Glutamatergic neuron (in vitro differentiated cells): ENCODE results near the gene BPIFB4. TPM values are rescaled to one million over a fixed set of nuclear protein-coding genes. Genes with fewer than 3 reads are reported as not detected.

Experiments used
- DNase-seq: peaks from one replicate; pipeline ENCODE4 v3.0.0; 2022
- H3K27ac Mint-ChIP-seq: one replicate; pipeline ENCODE4 v1.8.0; 2020; ENCODE audit warnings: mild to moderate bottlenecking, mixed read lengths, inconsistent platforms; ENCODE audit not compliant: unreplicated experiment
- H3K27me3 Mint-ChIP-seq: one replicate; pipeline ENCODE4 v1.8.0; 2020; ENCODE audit warnings: mild to moderate bottlenecking, moderate library complexity, mixed read lengths, inconsistent platforms; ENCODE audit not compliant: unreplicated experiment
- H3K36me3 Mint-ChIP-seq: one replicate; pipeline ENCODE4 v1.8.0; 2020; ENCODE audit warnings: mild to moderate bottlenecking, mixed read lengths, inconsistent platforms; ENCODE audit not compliant: unreplicated experiment
- H3K4me1 Mint-ChIP-seq: one replicate; pipeline ENCODE4 v1.8.0; 2020; ENCODE audit warnings: mild to moderate bottlenecking, low read depth, mixed read lengths, inconsistent platforms; ENCODE audit not compliant: unreplicated experiment
- H3K4me3 Mint-ChIP-seq: one replicate; pipeline ENCODE4 v1.8.0; 2020; ENCODE audit warnings: mild to moderate bottlenecking, mixed read lengths, inconsistent platforms; ENCODE audit not compliant: unreplicated experiment
- H3K9me3 Mint-ChIP-seq: one replicate; pipeline ENCODE4 v1.8.0; 2020; ENCODE audit warnings: mild to moderate bottlenecking, moderate library complexity, mixed read lengths, inconsistent platforms; ENCODE audit not compliant: unreplicated experiment
- CTCF ChIP-seq: fragments of 200-600 bp; sonication (generic); IDR thresholded peaks from one replicate; pipeline ENCODE4 v1.5.0; 2021; ENCODE audit not compliant: partially characterized antibody, unreplicated experiment
- total RNA-seq: library from RNA; stranded (reverse); fragmentation: NEBNext Ultra II Directional; extraction: Animal tissue kit (Norgen Biotek cat#: 25700); gene quantifications from one replicate; pipeline ENCODE4 v1.2.1, GENCODE V29; 2021; ENCODE audit not compliant: unreplicated experiment

BPIFB4 gene
- total RNA-seq, 1 donor from 2014 or later = not detected

GRCh38 chr20:33145521-33145920 is 66.1 kb downstream of the BPIFB4 start:
- Mint-ChIP-seq H3K4me1 (no peaks in the 10 kb centered on the region), H3K36me3 (peaks cover 6% of the 10 kb centered on the region), H3K9me3 (no peaks in the 10 kb centered on the region), H3K4me3 (no peak overlapping the region), H3K27me3 (no peaks in the 10 kb centered on the region), H3K27ac (no peak overlapping the region)
- TF ChIP-seq CTCF = no peak
- DNase-seq = no peak

GRCh38 chr20:33147299-33147698 is 67.9 kb downstream of the BPIFB4 start:
- Mint-ChIP-seq H3K4me1 (no peaks in the 10 kb centered on the region), H3K36me3 (peaks cover 6% of the 10 kb centered on the region), H3K27me3 (no peaks in the 10 kb centered on the region), H3K9me3 (no peaks in the 10 kb centered on the region), H3K27ac (no peak overlapping the region), H3K4me3 (no peak overlapping the region)
- TF ChIP-seq CTCF = no peak
- DNase-seq = no peak

GRCh38 chr20:33148040-33148439 is 68.6 kb downstream of the BPIFB4 start:
- Mint-ChIP-seq H3K9me3 (no peaks in the 10 kb centered on the region), H3K36me3 (peaks cover 6% of the 10 kb centered on the region), H3K27ac (no peak overlapping the region), H3K4me1 (no peaks in the 10 kb centered on the region), H3K4me3 (no peak overlapping the region), H3K27me3 (peaks cover 2% of the 10 kb centered on the region)
- DNase-seq = no peak
- no peak for TF ChIP-seq CTCF

GRCh38 chr20:33154252-33154651 is 74.8 kb downstream of the BPIFB4 start:
- Mint-ChIP-seq H3K27me3 (peaks cover 5% of the 10 kb centered on the region), H3K9me3 (no peaks in the 10 kb centered on the region), H3K4me3 (no peak overlapping the region)

More at GRCh38 chr20:33154252-33154651, 74.8 kb downstream of the BPIFB4 start:
- DNase-seq = no peak
- Mint-ChIP-seq H3K36me3 (no peaks in the 10 kb centered on the region), H3K27ac (no peak overlapping the region), H3K4me1 (no peaks in the 10 kb centered on the region)
- TF ChIP-seq CTCF = no peak
